ENCODE measurements around the gene R3HDM4.

R3HDM4 gene

GRCh38 chr19:848386-848921, 64.6 kb downstream of the R3HDM4 start:
- FAIRE-seq (no peak), DNase-seq (ENCODE audit: insufficient read length, low spot score) (no peak)
- TF ChIP-seq SPI1 (IDR thresholded peaks at IDR 0.05; ENCODE audit: low read depth, low read length) (no peak), TAF1 (IDR thresholded peaks at IDR 0.05; ENCODE audit: low read depth, low read length) (no peak), POU2F2 (IDR thresholded peaks at IDR 0.05; ENCODE audit: low read depth, low read length) (no peak), PAX5 (IDR thresholded peaks at IDR 0.05; ENCODE audit: insufficient read depth, low read length, severe bottlenecking) (no peak), POLR2A (IDR thresholded peaks at IDR 0.05; ENCODE audit: low read depth, low read length) (no peak), POLR2AphosphoS5 (IDR thresholded peaks at IDR 0.05; ENCODE audit: low read depth, low read length) (no peak)
